HTR-8/SVneo (cell line): ENCODE data around the gene TBX1.
"Not testable (repeated sequence)": the region's sequence is repeated elsewhere in the genome, so short reads cannot be mapped to it uniquely, and the experiment has no call there.

ENCODE experiments used
- DNase-seq: peaks from one replicate; pipeline ENCODE4 v3.0.0; 2011; ENCODE audit warnings: low spot score, mixed read lengths; ENCODE audit not compliant: insufficient read length
- FAIRE-seq: peaks from 2 replicates; lab custom pipeline; 2011; peaks lifted over from hg19 to GRCh38; lab: Jason Lieb, UNC

TBX1 gene

GRCh38 chr22:19722178-19722981 lies 38.2 kb upstream of the TBX1 start:
- FAIRE-seq (no peak), DNase-seq (no peak)

- DNase-seq (no peak), FAIRE-seq (no peak)
Measured at GRCh38 chr22:19722982-19723231, 37.7 kb upstream of the TBX1 start.

- no peak for FAIRE-seq
Measured at GRCh38 chr22:19723232-19723982, 37.2 kb upstream of the TBX1 start, which contains the start of gene GP1BB. TSS of gene GP1BB (plus strand) at chr22:19723539. CDS start at chr22:19723570, 31 bp downstream.

DNA sequence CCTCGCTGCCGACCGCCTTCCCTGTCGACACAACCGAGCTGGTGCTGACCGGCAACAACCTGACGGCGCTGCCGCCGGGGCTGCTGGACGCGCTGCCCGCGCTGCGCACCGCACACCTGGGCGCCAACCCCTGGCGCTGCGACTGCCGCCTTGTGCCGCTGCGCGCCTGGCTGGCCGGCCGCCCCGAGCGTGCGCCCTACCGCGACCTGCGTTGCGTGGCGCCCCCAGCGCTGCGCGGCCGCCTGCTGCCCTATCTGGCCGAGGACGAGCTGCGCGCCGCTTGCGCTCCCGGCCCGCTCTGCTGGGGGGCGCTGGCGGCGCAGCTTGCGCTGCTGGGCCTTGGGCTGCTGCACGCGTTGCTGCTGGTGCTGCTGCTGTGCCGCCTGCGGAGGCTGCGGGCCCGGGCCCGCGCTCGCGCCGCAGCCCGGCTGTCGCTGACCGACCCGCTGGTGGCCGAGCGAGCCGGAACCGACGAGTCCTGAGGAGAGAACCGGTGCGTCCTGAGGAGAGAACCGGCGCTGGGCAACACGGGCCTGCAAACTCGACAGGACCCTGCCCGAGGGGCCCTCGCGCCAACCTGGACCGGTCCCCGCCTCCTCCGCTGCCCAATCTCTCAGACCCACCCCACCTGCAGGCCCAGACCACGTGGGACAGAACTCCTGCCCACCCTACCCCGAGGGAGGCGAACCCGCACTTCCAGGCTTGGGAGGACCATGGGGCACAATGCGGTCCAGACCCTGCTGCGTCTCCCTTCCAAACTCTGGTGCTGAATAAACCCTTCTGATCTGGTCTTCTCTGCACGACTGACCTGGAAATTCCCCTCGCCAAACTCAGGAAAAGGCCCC lies 36.4 kb upstream of the TBX1 start:
- FAIRE-seq, result no peak
- DNase-seq, result no peak

More at GRCh38 chr22:19723232-19723982, 37.2 kb upstream of the TBX1 start, which contains the start of gene GP1BB:
- no peak for DNase-seq

- no peak for FAIRE-seq
- no peak for DNase-seq
Measured at GRCh38 chr22:19724927-19725661, 35.5 kb upstream of the TBX1 start.

- peak; percentile 59 for FAIRE-seq
- not testable (repeated sequence) for DNase-seq
Measured at GRCh38 chr22:19726064-19726788, 34.4 kb upstream of the TBX1 start.

DNA sequence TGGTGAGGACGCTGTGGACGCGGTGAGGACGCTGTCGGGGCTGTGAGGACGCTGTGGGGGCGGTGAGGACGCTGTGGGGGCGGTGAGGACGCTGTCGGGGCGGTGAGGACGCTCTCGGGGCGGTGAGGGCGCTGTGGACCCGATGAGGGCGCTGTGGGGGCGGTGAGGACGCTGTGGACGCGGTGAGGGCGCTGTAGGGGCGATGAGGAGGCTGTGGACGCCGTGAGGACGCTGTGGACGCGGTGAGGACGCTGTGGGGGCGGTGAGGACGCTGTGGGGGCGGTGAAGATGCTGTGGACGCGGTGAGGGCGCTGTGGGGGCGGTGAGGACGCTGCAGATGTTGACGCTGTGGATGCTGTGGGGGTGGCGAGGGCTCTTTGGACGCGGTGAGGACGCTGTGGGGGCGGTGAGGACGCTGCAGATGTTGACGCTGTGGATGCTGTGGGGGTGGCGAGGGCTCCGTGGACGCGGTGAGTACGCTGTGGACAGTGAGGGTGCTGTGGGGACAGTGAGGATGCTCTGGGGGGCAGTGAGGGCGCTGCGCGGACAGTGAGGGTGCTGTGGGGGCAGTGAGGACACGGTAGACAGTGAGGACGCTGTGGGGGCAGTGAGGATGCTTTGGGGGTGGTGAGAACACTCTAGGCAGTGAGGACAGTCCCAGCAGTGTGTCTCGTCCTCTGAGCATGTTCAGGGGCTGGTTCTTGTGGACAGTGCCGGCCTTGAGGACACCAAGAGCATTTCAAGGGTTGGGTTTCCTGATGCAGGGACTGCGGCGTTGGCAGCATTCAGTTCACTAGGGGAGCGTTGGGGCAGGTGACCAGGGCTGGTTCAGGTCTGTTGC lies 33.0 kb upstream of the TBX1 start:
- DNase-seq (no peak), FAIRE-seq (no peak)

- FAIRE-seq (no peak), DNase-seq (no peak)
Measured at GRCh38 chr22:19728271-19728670, 32.3 kb upstream of the TBX1 start.

DNA sequence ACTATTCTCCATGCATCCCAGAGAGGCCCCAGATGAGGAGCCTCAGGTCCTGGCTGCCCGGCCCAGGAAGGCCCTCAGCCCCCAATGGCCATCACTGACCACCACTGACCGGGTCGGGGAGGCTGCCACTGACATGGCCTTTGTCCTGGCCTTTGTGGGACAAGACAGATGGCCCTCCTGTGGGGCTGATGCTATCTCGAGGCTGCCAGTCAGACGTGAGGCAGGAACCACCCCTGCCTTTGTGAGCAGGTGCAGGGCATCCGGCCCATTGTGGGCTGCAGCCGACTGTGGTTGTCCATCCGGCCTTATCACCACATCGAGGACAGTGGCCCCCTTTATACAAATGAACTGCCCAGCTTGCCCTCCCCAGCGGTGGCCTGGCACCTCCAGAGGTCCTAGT lies 31.7 kb upstream of the TBX1 start:
- no peak for FAIRE-seq
- DNase-seq, result no peak

- FAIRE-seq (no peak), DNase-seq (no peak)
Measured at GRCh38 chr22:19729507-19729906, 31.1 kb upstream of the TBX1 start.

DNA sequence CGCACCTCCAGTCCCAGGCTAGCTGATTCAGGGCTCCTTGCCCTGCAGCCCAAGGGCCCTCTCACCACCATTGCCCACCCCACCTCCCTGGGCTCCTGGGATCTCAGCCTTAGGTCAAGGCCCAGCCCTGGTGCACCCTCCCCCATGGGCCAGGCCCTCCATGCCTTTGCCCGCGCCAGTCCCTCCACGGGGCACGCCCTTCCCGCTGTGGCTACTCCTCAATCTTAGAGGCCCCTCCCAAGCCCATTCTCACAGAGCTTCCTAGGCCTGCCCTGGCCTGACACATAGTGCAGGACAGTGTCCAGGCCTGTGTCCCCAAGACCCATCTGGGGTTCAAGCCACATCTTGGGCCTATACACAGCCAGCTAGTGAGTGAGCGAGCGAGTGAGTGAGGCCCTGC lies 30.4 kb upstream of the TBX1 start:
- DNase-seq (no peak), FAIRE-seq (no peak)

- FAIRE-seq (peak; percentile 95), DNase-seq (peak; percentile 86)
Measured at GRCh38 chr22:19730655-19731360, 29.8 kb upstream of the TBX1 start.

DNA sequence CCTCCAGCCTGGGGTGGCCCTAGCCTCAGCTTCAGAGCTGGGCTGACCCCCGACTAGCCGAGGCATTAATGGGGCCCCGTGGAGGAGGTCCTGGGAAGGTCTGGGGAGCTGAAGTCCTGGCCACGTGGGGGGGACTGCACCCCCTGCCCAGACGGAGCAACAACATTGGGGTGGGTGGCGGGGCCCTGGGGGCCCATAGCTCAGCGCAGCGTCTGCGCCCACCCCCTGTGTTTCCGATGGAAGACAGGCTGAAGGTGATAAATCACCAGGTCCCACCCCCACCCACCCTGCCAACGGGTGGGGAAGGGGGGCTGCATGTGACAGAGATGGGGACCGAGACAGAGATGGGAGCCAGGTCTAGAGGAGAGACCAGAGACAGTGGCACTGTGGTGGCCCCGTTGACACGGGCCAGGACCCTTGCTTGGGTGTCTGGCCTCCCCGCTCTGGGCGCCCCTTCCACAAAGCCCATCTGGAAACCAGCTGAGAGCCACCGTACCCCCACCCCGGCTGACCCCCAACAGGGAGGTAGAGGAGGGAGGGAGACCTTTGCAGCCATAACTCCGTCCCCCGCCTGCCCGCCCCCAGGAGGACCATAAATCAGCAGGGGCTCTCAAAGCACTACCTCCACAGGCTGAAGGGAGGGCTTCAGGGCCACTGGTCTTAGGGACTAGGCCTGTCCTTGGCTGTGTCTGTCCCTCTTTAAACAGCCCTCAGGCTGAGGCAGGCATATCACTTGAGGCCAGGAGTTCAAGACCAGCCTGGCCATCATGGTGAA lies 29.0 kb upstream of the TBX1 start:
- DNase-seq, result no peak
- no peak for FAIRE-seq

DNA sequence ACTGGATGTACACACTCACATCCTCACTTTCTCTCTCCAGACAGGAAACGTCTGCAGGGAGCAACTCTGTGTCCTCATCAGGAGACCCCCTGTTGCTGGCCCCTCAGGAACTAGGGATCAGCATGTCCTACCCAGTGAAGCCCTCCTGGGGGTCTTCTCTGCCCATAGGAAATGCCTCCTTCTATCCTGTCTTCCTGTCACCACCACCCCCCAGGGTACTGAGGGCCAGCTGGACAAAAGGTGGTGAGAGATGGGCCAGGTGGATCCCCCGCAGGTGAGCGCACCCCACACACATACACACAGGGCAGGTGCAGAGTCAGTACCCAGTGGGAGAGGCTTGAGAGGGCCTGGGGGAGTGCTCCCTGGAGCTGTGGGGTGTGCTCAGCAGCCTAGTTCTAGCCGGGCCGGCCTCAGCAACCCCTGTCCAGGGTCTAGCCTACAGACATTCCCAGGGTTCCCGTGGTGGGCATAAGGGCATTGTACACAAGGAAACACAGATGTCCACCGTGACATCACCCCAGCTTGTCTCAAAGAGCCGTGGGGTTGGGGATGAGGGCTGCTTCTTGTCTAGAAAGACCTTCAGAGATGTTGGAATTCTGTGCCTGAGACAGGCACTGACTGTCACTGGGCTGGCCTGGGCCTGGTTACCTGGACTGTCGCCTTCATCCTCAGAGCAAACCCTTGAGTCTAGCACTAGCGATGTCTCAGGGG lies 28.0 kb upstream of the TBX1 start:
- no peak for DNase-seq
- no peak for FAIRE-seq

GRCh38 chr22:19733755-19734154 lies 26.8 kb upstream of the TBX1 start:
- DNase-seq, result no peak
- FAIRE-seq, result no peak

- DNase-seq, result no peak
- FAIRE-seq, result no peak
Measured at GRCh38 chr22:19734163-19734562, 26.4 kb upstream of the TBX1 start.
